DMS114 treated with DMSO at 0.1 percent for 48 hours (cell line): ENCODE data around the gene GALNS.
"Not testable (repeated sequence)": the region's sequence is repeated elsewhere in the genome, so short reads cannot be mapped to it uniquely, and the experiment has no call there.

ENCODE experiments used
- DNase-seq: peaks from one replicate; lab custom pipeline; 2025; ENCODE audit not compliant: unreplicated experiment; lab: John Stamatoyannopoulos, UW

The GALNS gene

DNA sequence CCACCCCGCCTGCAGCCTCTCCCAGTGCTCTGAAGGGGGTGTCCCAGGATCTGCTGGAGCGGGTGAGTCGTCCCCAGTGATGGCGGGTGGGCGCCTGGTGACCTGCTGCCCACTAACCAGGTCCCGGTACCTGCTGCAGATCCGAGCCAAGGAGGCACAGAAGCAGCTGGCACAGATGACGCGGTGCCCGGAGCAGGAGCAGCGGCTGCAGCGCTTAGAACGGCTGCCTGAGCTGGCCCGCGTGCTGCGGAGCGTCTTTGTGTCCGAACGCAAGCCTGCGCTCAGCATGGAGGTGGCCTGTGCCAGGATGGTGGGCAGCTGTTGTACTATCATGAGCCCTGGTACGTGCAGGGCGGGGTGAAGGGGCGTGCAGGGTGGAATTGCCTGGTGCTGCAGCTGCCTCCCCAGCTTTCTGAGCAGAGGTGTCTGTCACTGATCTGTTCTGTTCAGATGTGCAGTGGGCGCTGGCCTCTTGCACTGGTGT is 49.6 kb downstream of the GALNS start:
- DNase-seq: no peak

DNA sequence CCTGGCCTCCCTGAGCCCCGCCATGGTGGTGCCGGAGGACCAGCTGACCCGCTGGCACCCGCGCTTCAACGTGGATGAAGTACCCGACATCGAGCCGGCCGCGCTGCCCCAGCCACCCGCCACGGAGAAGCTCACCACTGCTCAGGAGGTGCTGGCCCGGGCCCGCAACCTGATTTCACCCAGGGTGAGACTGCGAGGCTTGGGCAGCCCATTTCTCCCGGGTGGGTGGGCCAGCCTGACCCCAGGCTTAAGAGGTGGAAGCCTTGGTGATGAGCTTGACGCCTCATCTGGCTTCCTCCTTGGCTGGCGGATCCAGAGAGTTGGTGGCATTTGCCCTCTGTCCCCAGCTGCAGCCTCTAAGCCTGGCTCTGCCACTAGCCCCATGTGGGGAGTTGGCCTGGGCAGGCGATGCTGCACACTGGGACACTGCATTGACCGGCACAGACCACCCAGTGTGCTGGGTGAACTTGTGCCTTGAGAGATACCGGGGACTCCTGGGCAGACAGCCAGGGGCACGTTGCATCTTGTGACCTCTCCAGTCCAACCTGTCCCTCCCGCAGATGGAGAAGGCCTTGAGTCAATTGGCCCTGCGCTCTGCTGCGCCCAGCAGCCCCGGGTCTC is 50.1 kb downstream of the GALNS start:
- DNase-seq: no peak

DNA sequence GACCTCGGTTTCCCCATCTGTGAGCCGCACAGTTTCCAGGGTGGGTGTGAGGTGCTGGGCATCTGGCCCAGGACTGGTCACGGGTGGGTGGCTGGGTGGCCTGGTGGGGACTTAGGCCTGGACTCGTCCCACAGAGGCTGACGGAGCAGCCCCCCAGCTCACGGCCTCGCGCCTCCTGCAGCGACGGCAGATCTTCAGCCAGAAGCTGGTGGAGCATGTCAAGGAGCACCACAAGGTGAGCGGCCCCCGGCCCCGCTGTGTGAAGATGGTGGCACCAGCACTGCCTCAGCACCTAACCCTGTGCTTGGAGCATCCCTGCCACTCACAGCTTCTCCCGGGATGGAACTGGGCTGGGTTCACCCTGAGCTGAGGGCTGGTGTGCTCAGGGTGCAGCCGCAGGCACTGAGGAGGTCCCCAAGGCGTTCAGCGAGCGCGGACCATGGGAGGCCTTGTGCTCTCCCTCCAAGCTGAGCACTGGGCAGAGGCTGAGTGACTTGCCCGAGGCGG is 50.8 kb downstream of the GALNS start:
- no peak for DNase-seq

DNA sequence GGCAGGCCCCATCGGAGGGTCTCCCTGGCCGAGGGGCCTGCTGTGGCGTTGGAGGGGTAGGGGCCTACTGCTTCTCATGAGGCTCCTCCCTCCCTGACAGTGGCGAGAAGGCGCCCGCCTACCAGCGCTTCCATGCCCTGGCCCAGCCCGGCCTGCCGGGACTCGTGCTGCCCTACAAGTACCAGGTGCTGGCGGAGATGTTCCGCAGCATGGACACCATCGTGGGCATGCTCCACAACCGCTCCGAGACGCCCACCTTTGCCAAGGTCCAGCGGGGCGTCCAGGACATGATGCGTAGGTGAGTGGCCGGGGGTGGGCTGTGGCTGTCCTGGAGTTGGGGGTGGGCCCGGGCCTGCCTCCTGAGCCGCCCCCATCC is 51.4 kb downstream of the GALNS start:
- DNase-seq: no peak

DNA sequence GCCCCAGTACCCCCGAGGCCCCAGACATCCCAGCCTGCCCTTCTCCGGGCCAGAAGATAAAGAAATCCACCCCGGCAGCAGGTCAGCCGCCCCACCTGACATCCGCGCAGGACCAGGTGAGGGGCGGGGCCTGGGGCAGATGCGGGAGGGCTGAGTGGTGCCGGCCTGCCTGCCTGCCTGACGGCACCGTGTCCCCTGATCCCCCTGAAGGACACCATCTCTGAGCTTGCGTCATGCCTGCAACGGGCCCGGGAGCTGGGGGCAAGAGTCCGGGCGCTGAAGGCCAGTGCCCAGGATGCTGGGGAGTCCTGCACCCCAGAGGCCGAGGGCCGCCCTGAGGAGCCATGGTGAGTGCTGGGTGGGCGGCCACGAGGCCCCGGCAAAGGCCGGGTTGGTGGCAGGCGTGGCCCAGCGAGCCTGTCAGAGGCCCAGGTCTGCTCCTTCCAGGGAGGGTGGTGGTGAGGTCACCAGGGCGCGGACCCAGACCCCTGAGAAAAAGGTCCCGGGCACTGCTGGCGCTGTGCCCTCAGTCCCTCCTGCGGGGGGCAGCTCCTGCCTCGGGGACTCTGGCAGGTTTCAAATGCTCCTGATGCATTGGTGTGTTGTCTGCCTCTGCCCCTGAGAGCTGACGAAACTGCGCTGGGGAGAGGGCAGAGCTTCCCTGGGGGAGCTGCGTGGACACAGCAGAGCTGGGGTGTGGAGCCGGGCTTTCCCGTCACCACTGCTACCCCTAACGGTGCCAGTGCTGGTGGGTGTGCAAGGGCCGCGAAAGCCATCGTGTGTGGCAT is 52.0 kb downstream of the GALNS start:
- no peak for DNase-seq

DNA sequence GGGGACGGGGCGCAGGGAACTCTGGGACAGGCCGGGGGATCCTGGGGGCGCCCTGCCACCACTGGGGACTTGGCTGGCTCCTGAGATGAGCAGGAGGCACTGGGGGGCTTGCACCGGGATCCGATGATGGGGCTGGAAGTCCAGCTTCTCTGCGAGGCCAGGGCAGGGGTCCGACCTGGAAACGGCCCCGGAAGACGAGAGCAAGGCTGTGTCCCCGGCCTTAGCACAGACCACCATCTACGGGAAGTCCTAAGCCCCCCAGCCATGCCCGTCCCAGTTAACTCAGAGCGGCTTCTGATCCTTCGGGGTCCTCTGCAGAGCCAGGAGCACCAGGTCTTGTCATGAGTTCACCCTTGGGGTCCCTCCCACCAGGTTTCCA is 52.6 kb downstream of the GALNS start:
- no peak for DNase-seq

DNA sequence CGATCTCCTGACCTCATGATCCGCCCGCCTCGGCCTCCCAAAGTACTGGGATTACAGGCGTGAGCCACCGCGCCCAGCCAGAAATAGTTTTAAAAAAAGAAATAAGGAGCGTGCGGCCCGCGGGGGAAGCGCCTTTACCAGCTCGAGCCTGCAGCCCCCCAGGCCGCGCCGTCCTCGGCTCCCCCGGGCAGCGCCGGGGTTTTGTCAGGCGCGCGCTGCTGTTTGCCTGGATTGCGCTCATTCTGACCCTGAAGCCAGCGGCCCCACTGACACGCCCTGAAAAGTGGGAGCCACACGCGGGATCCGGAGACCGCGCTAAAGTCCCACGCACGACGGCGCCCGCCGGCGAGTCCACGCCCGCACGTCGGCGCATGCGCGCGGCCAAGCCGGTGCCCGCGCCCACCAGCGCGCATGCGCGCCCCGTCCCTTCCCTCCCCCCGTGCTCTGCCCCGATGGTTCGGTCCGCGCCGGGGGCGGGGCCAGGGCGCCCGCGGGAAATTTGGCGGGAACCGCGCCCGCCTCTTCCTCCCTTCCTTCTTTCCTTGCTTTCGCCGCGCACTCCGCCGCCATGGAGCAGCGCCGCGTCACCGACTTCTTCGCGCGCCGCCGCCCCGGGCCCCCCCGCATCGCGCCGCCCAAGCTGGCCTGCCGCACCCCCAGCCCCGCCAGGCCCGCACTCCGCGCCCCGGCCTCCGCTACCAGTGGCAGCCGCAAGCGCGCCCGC is 53.3 kb downstream of the GALNS start, which contains the start of gene CDT1:
Gene CDT1 (plus strand): TSS at position 526 of the 724 bp plus-strand sequence. CDS start 43 bp downstream, at position 569.
- DNase-seq: peak; percentile 47

DNA sequence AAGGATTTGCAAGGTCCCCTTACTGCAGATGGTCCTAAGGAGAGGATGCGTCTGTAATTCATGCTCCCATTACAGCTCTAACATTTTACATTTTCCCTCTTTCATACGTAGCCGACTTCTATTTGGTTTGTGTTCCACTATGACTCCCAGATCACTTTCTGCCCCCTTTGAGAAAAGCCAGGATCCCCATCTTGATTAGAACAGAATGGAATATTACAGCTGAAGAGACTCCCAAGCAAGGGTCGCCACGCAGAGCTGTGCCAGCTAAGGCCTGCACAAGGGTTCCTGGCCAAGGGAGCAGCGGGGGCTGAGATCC is 56.5 kb downstream of the GALNS start:
- DNase-seq: no peak

DNA sequence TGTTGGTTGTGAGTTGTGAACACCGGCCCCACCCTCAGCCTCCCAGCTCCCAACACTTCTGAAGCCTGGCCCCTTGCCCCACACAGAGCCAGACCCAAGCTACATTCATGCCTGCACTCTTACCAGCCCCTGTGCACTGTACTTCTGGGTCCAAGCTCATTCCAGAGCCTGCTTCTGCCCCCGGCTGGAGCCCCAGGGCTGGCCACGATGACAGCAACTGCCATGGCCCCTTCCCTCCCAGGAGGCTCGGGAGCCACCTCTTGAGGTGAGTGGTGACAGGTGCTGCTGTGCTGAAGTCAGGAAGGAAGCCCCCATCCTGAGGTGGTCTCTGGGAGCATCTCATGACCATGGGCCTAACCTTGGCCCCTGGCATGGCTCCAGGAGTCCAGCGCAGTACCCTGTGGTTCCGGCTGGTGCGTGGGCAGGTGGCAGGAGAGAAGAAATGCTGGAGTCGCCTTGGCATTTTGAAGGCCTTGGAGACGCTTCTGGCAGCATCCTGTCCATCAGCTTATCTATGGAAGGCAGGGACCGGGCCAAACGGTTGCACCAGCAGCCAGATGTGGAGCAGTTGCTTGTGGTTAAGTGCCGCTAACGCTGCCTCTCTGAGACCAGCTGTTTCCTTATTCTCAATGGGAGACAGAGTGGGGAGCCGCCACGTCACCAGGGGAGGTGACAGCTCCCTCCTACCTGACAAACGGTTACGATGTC is 57.0 kb downstream of the GALNS start:
- no peak for DNase-seq

DNA sequence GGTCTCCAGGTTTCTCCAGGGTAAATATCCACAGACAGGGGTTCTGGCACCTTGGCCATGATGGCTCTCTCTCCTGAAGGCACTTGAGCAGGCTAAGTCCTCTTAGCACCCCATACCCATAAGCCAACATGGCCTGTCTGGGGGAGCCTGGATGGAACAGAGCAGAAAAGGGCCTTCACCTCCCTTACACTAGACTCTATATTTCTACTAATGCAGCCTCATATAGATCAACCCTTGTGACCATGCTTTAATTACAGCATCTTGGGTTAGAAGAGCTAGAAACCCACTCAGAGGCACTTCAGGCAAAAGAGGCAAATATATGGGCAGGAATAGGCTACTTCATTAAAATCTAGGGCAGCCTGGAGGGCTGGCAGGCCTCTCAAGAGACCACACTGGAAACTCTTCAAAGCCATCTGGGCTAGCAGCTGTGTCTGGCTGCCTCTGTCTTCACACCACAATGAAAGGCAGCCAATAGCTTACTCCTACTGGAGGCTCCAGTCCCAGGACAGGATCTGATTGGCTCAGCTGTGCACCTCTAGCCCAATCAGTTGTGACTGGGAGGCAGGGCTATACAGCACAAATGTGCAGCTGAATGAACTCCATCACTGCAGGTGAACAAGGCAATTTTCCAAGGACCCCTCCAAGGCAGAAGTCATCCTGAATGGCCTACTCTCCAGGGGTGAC is 57.8 kb downstream of the GALNS start:
- DNase-seq: no peak

DNA sequence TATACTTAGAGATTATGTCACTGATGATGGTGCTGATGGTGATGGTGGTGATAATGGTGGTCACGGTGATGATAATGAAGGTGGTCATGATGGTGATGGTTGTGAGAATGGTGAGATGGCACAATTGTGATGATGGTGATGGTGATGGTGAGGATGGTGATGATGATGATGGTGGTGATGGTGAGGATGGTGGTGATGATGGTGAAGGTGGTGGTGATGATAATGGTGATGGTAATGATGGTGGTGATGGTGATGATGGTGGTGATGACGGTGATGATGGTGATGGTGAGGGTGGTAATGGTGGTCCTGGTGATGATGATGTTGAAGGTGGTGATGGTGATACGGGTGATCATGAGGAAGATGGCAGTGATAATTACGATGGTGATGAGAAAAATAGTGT is 58.7 kb downstream of the GALNS start:
- DNase-seq: no peak

DNA sequence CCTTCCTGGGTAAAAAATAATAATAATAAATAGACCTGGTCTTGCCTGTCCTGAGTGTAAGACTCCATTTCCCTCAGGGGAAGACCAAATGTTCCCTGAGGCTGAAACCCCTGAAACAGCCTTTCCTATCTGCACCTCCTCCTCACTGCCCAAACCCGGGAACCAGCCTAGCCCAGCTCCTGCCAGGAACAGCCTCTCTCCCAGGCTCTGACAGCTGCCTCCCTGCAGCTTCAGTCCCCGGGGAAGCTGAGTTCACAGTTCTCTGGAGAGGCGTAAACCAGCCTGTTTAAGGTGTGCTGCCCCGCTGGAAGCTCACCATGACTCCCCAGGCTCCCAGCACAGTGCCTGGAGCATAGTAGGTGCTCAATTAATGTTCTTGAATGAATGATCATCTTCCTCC is 60.5 kb downstream of the GALNS start:
- no peak for DNase-seq

DNA sequence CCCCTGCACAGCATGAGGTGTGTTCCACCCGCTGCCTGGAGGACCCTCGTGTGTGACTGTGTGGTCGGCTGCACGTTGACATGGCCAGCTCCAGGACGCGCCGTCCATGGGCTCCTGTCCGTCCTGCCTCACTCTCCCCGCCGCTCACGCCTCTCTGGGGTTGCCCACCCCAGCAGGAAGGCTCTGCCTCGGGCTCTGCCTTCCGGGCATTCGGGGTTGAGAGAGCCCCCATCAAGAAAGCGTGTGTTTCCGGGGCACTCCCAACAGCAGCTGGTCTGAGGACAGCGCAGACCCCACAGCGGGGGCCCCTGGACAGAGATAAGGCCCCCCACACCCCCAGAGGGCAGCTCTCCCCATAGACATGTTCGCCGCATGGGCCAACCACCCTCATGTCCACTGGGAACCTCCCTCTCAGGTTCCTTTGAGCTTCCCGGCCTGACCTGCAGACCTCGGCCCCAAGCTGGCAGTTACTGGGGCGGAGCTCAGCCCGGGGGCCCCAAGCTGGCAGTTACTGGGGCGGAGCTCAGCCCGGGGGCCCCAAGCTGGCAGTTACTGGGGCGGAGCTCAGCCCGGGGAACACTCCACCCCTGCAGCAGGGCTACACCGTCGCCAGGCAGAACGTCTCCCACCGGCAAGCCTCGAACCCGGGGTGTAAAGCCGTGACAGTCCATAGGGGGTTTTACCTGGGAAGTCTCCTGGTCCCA is 63.3 kb downstream of the GALNS start:
- DNase-seq: no peak

DNA sequence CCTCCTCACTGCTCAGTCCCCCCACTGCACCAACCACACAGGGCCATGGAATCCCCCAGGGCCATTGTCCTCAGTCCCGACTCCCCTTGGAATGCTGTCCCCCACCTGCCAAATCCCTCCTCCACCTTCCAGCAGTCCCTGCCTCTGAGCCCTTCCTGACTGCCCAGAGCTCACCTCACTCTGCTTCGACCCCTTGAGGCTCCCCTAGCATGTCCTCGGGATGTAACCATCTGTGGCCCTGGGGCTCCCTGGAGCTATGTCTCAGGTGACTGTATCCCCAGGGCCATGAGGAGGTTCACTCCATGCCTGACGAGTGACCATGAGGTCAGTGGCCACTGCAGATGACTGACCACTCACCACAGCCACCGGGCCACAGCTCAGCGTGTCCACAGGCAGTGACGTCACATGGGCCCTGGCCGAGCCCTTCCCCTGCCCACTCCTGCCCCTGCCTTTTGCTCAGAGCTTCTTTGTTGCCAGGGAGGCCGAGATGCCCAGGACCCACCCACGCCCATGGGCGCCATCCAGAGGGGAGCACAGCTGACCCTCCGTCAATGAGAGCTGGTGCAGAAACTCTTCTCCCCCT is 64.0 kb downstream of the GALNS start:
- DNase-seq: no peak

DNA sequence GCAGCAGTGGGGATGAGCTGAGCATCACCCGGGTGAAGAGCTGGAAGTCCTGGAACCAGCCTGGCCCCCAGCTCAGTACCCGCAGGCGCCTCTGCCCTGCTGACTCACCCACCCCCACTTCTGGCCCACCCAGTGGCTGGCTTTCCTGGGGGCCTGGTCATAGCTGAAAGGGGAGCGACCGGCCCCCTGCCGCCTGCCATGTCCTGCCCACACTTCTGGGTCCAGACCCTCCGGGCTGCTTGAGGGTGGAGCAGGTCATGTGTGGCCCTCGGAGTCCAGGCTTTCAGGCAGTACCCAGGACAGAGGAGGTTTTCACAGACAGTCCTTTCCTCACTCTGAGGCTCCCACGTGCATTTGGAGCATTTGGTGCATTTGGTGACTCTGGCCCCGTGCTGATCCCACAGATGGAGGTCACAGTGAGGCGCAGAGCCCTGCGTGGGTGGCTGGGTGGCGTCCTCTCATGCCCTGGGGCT is 64.6 kb downstream of the GALNS start:
- DNase-seq: no peak

DNA sequence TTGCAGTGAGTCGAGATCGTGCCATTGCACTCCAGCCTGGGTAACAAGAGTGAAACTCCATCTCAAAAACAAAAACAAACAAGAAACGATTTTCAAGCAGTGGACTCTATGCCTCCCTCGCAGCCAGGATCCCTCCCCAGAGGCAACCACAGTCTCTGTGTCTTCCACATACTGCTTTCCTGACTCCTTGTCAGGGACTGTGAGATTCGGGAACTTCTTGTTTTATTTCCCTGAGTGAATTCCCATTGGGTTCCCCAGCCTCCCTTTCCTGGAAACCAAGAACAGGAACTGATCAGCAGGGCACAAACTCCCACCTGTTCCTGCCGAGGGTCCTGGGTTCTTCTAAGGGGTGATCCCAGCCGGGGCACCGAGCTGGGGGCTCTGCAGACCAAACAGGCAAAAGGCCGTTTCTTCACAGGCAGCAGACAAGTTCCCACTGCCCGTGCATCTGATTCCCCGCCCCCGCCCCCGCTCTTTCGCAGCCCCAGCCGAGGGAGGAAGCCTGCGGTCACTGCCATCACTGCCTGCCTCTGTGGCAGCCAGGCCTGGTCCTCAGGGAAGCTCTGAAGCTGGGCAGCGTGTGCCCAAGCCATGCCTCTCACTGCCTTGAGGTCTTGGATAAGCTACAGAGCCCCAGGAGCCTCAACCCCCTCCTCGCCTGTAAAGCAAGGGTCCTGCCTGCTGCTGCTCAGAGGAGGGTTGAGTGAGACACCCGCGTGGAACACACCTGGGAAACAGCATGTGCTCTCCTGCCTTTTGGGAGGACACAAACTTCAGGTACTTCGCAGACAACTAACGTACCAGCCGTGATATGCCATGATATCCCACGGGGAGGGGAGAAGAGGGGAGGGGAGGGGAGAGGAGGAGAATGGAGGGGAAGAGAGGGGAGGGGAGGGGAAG is 66.2 kb downstream of the GALNS start:
- DNase-seq: no peak

DNA sequence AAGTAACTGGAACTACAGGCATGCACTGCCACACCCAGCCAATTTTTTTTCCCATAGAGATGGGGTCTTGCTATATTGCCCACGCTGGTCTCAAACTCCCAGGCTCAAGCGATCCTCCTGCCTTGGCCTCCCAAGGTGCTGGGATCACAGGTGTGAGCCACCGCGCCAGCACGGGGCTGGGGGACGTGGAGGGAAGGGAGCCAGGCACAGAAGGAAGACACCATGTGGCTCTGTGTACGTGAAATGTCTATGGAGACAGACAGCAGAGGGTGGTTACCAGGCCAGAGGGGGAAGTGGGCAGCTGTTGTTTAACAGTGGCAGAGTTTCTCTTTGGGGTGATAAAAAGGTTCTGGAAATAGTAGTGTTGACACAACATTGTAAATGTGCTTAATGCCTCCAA is 67.2 kb downstream of the GALNS start:
- no peak for DNase-seq

DNA sequence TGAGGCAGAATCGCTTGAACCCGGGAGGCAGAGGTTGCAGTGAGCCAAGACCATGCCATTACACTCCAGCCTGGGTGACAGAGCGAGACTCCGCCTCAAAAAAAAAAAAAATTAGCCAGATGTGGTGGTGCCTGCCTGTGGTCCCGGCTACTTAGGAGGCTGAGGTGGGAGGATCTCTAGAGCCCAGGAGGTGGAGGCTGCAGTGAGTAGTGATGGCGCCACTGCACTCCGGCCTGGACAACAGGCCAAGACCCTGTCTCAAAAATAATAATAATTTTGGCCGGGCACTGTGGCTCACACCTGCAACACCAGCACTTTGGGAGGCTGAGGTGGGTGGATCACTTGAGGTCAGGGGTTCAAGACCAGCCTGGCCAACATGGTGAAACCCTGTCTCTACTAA is 68.0 kb downstream of the GALNS start:
- DNase-seq: not testable (repeated sequence)
